ENCODE data around the gene CMTM3.
"Not testable (repeated sequence)": the region's sequence is repeated elsewhere in the genome, so short reads cannot be mapped to it uniquely, and the experiment has no call there.

DNA sequence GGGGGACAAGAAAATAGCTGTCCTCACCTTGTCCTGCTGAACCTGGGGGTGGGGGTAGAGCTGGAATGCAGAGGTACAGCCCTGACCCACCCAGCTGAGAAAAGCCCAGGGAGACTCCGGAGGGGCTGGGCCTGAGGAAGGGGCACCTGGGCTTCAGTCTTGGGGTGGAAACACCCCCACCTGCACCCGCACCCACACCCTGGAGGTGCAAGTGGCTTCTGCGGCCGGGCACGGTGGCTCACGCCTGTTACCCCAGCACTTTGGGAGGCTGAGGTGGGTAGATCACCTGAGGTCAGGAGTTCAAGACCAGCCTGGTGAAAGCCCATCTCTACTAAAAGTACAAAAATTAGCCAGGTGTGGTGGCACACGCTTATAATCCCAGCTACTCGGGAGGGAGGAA, 7.4 kb downstream of the CMTM3 start:
- TF ChIP-seq EP300 (IDR thresholded peaks at IDR 0.05) = not testable (repeated sequence)
- TF ChIP-seq, protein P1, sequence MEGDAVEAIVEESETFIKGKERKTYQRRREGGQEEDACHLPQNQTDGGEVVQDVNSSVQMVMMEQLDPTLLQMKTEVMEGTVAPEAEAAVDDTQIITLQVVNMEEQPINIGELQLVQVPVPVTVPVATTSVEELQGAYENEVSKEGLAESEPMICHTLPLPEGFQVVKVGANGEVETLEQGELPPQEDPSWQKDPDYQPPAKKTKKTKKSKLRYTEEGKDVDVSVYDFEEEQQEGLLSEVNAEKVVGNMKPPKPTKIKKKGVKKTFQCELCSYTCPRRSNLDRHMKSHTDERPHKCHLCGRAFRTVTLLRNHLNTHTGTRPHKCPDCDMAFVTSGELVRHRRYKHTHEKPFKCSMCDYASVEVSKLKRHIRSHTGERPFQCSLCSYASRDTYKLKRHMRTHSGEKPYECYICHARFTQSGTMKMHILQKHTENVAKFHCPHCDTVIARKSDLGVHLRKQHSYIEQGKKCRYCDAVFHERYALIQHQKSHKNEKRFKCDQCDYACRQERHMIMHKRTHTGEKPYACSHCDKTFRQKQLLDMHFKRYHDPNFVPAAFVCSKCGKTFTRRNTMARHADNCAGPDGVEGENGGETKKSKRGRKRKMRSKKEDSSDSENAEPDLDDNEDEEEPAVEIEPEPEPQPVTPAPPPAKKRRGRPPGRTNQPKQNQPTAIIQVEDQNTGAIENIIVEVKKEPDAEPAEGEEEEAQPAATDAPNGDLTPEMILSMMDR (IDR thresholded peaks at IDR 0.05) = not testable (repeated sequence)
